Stimulated activated naive CD8-positive, alpha-beta T cell treated with anti-CD3 and anti-CD28 coated beads, Interleukin-15, Interleukin-2, amounts not matched to agents 100 U/mL and 50 U/mL, for 24 hours (primary cell): Measurements from ENCODE around the gene FBXO31.
"Not testable (repeated sequence)": the region's sequence is repeated elsewhere in the genome, so short reads cannot be mapped to it uniquely, and the experiment has no call there.

ENCODE experiments used
- ATAC-seq: fragments of 150-1000 bp; cut with Tn5 transposase; one replicate; pipeline ENCODE4 v1.10.0; 2021
- DNase-seq: peaks from one replicate; pipeline ENCODE4 v3.0.0; 2021

Gene FBXO31

GRCh38 chr16:87362828-87363559 is 20.6 kb downstream of the FBXO31 start:
- DNase-seq, ATAC-seq: not testable (repeated sequence)

DNA sequence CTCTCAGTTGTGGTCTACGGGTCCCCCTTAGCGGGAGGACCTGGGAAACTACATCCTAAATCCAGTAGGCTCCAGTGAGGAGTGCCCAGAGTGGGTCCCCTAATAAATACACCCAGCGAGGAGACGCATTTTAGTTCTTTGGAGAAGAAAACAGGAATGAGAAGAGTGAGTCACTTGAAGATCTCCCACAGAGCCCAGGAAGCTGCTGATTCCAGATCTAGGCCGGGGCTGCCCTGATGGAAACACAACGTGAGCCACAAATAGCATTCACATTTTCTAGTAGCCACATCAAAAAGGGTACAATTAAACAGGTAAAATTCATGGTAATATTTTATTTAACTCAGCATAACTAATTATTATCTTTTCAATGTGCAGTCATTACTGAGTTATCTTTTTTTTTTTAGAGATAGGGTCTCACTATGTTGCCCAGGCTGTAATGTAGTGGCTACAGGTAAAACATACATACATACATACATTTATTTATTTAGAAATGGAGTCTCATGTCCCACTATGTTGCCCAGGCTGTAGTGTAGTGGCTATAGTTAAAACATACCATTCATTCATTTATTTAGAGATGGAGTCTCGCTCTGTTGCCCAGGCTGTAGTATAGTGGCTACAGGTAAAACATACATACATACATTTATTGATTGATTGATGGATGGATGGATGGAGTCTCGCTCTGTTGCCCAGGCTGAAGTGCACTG is 21.5 kb downstream of the FBXO31 start:
- DNase-seq (no peak), ATAC-seq (no peak)

DNA sequence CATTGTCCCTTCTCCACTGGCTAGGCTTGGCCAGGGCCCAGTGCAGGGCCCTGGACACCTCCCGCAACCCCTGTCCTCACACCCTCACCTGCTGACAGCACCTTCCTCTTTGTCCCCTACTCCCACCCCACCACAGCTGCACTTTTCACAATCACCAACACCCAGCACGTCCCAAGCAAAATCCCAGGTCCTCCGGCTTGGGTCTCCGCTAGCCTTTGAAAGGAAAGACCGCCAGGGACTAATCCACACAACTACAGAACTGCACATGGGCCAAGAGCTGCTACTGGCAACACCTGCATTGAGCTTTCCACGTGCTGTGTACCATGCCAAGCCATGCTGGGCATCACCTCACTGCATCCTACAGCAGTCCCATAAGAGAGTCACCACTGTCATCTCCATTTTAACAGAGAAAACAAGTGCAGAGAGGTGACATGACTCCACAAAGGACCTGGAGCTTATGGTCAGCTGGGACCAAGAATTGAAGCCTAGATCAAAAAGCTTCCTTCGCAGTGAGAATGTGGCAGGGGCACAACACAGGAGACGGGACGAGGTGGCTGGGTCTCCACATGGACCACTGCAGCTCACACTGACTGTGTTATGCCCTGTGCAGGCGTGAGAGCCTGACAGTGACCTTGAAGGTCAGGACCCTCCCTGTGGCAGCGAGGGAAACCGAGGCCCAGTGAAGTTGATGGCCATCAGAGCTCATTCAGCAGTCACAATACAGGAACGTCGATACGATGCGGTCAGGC is 22.5 kb downstream of the FBXO31 start:
- ATAC-seq = no peak
- no peak for DNase-seq

- ATAC-seq (no peak), DNase-seq (no peak)
Measured at GRCh38 chr16:87359121-87359520, 24.5 kb downstream of the FBXO31 start.

DNA sequence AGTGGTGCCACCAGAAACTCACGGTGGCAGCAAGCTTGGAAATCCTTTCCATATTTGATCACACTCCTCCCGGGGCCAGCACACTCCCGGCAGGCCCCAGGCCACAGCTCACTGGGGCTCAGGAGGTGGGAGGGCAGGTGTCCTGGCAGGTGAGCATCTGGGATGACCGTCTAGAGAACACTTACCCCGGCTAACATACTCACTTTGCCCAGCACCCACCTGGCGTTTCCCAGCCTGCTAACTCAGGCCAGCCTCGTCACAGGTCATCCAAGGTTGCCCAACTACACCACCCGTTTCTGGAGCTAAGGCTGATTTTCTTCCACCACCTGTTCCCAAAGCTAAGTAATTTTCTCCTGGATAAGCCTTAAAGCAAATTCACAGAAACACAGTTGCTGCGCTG is 24.9 kb downstream of the FBXO31 start:
- ATAC-seq (no peak), DNase-seq (no peak)

DNA sequence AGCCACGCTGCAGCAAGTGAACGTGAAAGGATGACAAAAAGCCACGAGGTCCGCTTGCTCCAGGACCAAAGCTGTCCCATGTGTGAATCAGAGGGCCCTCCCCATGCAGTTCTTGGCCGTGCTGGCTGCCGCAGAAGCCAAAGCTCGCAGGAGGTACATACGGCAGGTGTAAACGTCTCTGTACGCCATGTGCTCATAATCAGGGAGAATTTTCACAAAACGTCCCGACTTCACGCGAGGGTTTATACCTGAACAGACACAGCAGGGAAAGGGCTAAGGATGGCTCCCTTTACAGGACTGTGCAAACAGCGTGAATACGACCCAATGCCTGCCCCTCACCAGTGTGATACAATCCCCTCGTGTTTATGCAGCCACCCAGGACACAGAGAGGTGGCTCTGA is 25.3 kb downstream of the FBXO31 start:
- DNase-seq (no peak), ATAC-seq (no peak)

DNA sequence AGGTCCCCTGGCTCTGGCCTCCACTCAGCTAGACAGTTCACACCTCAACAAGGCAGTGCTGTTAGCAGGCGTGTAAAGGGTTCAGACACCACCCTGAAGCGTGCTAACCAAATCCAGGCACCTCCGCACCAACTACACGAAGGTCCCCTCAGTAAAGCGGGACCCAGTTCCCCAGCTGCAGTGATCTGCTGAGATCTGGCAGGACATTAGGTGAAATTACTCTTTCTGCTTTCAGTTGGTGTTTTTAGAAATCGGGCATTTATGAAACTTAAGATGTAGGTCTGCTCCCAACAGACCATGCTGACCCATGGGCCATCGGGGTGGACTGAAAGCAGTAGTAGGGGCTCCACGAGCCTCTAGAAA is 27.1 kb downstream of the FBXO31 start:
- no peak for ATAC-seq

GRCh38 chr16:87353613-87354012 is 30.0 kb downstream of the FBXO31 start:
- DNase-seq (no peak), ATAC-seq (no peak)

More for the DNA sequence above, 27.1 kb downstream of the FBXO31 start:
- no peak for DNase-seq

DNA sequence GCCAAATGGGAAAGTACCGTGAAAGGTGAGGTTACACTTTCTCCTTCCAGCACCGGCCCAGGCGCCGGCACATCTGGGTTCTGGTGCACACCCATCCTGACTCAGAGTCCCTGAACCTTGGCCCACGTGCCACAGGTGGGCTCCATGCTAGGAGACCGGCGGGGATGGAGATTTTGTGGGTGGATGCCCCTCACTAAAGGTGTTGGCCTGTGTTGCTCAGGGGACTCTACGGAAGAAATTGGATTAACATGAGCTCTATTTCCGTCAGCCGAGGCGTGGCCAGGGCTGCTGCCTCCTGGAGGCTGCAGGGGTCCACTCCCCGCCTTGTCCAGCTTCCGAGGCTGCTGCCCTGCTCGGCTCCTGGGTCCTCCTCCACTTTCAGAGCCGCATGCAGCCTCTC is 30.8 kb downstream of the FBXO31 start:
- DNase-seq (no peak), ATAC-seq (no peak)

GRCh38 chr16:87351320-87351698 is 32.3 kb downstream of the FBXO31 start:
- no peak for ATAC-seq
- DNase-seq = no peak

GRCh38 chr16:87350681-87351319 is 32.8 kb downstream of the FBXO31 start:
- no peak for ATAC-seq
- no peak for DNase-seq

DNA sequence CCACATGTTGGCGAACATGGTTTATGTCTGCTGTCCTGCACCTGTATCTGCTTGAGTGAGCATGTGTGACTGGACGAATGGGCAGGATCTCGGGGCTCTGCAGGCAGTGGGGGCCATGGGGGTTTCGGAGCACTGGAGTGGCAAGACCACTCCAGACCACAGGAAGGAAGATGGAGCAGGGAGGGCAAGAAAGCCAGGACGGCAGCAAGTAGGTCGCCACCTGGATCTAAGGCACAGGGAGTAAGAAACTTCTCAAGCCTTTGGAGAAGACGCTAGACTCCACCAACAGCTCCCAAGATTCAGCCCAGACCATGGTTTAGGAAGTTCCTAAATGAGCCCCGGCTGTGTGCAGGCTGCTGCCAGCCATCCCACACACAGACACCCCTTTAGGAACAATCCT is 33.5 kb downstream of the FBXO31 start:
- ATAC-seq (no peak), DNase-seq (no peak)

DNA sequence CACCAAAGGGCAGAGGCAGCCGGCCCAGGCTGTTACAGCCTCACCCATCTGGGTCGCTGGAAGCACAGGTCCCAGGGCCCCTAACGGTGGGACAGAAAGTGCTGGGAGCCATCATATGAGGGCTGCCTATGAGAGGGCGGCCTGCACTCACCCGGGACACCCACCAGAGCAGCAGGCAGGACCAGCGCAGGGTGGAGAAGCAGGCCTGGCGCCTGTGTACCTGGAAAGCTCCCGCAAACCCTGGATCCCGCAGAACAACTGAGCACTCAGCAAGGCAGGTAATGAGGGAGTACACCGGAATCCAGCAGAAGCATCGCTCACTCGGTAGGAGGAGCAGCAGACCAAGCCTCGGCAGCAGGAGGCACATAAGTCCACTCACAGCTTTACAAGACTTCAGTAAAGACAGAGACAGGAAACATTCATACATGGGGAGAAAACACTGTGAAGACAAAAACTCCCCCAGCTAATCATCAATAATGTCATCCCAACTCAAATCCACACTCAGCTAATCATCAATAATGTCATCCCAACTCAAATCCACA is 34.9 kb downstream of the FBXO31 start:
- ATAC-seq (no peak), DNase-seq (no peak)

DNA sequence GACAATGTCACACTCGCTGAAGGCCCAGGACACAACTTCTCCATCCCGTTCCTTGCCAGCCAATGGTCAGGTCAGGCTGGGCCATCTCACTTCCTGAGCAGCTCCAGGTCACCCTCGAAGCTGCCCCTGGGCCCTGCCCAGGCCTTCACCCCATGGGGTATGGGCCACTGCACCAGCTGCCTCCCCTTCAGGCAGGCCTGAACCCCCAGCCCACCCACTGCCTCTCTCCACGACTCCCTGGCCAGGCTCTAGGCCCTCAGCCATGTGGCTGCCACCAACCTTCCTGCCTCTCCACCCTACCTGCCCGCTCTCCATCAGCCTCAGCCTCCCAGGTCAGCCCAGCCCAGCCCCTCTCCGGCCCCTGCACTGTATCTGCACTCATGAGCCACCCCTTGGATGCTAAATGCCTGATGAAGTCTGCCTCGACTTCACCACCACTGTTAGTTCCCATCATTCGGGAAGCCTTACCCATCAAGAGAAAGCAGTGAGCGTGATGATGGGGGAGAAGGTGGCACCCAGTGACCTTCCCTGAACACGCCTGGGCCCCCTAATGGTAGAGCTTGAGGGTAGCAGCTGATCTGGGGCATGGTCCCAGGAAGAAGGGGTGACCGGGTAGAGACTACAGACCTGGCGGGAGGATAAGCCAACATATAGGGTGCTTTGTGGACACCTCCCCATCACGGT is 35.5 kb downstream of the FBXO31 start:
- DNase-seq (no peak), ATAC-seq (no peak)

- DNase-seq = no peak
- ATAC-seq = no peak
Measured at GRCh38 chr16:87346517-87347060, 37.0 kb downstream of the FBXO31 start.

- DNase-seq (no peak), ATAC-seq (no peak)
Measured at GRCh38 chr16:87345726-87346424, 37.7 kb downstream of the FBXO31 start.

GRCh38 chr16:87344931-87345631 is 38.5 kb downstream of the FBXO31 start:
- ATAC-seq (peak; percentile 70), DNase-seq (peak; percentile 59)

GRCh38 chr16:87344165-87344930 is 39.2 kb downstream of the FBXO31 start:
- ATAC-seq (no peak), DNase-seq (no peak)

- no peak for DNase-seq
- no peak for ATAC-seq
Measured at GRCh38 chr16:87343753-87344050, 39.9 kb downstream of the FBXO31 start.
